GM10847 (cell line): ENCODE data around the gene SORCS2.

Experiments
- POLR2A ChIP-seq: IDR thresholded peaks from 2 replicates; pipeline ENCODE4 v1.6.1; 2011; ENCODE audit not compliant: insufficient read length; ENCODE audit errors: extremely low read depth

The SORCS2 gene

DNA sequence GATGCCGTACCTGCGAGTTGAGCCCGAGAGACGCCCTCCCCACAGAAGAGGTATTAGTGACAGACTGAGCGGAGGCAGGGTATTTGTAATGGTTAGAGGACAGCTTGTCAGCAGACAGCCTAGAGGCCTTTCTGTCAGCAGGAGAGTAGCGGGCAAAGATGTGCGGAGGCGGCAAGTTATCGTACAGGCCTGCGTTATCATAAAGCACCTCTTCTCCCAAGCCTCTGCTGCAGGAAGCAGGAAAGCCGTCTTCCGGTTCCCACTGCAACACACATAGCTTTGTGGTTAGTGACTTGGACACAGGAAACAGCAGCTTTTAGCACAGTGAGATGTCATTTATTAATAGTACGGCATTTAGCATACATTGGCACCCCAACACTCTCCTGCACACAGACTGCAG is 589.0 kb downstream of the SORCS2 start:
- TF ChIP-seq POLR2A, result no peak

DNA sequence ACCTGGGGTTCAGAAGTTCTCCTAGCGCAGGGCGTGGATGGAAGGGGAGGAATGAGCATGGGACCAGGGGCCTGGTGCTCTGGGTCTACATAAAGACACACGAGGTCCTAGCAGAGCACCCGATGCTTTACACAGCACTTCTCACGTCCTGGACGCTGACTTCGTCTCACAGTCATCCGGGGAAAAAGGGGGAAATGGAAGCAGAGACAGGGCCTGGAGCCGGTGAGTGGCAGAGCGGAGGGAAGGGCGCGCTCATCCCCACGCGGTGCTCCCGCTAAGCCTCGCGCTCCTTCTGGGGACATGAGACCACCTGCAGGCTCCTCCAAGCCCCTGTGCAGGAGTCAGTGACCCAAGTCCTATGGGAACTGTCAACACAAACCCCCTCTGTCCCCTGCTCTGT is 589.7 kb downstream of the SORCS2 start:
- TF ChIP-seq POLR2A, result no peak

DNA sequence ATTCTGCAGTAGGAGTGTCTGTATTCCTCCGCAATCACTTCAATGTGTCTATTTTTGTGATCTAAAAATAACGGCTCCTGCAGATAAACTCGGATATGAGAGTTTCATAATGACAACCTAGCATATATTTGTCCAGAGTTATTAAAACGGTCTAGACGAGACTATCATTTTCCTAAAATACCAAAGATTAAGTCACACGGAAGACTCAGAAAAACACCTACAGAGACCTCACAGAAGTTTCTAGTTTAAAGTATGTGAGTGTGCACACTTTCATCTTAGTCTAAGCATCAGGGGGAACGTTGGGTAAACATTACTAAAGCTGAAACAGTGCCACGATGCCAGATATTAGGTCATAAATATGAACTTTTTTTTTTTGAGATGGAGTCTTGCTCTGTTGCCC is 590.4 kb downstream of the SORCS2 start:
- TF ChIP-seq POLR2A, result no peak

DNA sequence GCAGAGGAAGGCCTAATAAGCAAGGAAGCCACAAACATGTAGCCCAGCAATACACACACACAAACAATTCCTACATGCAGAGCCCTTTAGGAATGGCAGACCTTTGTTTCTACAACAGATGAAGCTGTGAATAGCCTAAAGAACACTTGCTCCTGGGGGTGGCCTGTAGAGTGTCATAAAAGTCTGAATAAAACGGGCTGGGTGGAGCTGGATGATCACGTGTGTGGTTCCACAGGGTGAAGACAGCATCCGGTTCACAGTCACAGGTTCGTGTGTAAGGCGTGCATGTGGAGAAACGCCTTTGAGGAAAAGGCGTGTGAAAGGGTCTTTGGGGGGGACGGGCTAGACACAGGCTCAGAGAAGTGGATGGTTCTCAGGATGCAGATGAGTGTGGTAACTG is 591.2 kb downstream of the SORCS2 start:
- no peak for TF ChIP-seq POLR2A

DNA sequence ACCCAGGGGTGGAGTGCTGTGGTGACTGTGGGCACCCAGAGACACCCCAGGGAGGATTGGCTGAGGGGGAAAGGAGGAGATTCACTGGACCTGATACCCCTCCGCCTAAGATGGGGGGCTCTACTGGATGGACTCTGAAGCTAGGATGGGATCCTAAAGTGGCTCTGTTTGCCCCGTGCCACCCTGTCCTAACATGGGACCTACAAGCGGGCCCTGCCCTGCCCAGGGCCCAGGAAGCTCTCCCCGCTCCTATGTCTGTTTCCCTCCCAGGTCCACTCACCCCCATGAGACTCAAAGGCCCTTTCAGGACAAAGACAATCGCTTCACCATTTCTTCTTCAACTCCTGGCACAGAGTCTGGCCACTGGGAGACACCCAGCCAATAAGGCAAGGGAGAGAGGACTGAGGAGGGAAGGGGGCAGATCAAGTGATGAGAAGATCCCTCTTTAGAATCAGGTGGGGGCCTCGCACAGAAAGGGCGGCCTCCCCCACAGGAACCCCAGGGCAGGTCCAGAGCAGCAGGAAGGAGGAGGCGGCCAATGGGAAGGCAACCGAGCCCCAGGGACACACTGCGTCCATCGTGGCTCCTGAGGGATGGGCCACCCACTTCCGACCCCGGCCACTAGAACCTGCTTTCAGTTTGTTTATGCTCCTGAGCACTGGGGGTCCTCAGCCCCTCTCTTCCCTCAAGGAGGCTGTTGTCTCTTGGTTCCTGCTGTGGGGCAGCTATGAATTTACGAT is 592.0 kb downstream of the SORCS2 start:
- TF ChIP-seq POLR2A, result no peak

DNA sequence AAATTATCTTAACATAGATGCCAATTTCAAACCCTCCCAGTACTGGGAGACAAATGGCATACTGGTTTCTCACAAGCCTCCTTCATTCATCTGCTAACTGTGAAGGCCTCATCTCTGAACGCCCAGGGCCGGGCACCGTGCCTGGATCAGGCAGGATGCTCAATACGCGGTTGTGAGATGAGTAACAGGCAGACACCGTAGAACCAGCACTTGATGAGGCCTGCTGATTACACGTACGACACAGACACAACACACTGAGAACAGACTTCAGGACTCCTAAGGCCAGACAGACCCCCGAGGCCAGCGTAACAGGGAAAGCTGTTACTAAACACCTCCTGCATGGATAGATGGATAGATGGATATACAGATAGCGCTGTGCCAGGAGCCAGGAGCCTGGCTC is 592.7 kb downstream of the SORCS2 start:
- TF ChIP-seq POLR2A, result no peak

DNA sequence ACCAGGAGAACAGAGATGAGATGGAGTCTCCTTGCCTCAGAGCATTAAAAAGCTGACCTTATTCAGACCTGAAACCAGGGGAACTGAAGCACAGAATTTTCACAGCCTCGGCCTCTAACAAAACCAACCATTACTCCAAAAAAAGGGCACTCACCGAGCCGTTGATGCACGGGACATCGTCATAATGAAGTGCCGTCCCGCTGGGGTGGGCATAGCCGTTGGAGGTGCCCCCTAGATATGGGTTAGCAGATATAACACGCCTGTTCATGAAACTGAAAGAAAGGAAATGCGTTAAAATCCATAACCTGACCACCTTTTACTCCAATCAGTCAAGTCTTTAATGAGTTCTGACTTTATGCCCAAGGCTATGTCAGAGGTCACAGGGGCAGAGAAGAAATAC is 593.7 kb downstream of the SORCS2 start:
- no peak for TF ChIP-seq POLR2A

DNA sequence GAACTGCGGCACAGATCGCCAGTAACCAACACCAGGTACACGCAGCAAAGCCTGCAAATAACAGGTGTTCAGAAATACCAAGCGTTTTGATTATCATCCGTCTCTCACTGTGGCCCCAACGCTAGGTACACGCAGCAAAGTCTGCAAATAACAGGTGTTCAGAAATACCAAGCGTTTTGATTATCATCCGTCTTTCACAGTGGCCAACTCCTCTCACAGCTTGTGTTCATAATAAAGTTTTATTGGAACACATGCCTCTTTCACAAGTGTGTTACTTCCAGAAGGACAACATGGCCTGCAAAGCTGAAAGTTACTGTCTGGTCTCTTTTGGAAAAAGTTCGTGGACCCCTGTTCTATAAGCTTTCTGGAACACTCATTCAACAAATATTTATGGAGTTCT is 594.2 kb downstream of the SORCS2 start:
- no peak for TF ChIP-seq POLR2A

DNA sequence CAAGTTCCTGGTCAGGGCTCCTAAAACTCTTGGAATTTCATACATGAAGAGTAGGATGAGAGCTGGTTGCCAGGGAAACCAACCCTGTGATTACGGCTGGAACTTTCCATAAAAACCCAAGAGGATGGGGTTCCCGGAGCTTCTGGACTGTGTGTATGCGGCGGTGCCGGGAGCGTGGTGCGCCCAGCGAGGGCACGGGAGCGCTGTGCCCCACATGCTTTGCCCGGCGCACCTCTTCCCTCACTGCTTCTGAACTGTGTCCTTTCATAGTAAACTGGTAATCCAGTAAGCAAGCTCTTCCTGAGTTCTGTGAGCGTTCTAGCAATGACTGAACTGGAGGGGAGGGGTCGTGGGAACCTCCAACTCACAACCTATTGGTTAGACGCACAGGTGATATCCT is 594.7 kb downstream of the SORCS2 start:
- TF ChIP-seq POLR2A, result no peak

DNA sequence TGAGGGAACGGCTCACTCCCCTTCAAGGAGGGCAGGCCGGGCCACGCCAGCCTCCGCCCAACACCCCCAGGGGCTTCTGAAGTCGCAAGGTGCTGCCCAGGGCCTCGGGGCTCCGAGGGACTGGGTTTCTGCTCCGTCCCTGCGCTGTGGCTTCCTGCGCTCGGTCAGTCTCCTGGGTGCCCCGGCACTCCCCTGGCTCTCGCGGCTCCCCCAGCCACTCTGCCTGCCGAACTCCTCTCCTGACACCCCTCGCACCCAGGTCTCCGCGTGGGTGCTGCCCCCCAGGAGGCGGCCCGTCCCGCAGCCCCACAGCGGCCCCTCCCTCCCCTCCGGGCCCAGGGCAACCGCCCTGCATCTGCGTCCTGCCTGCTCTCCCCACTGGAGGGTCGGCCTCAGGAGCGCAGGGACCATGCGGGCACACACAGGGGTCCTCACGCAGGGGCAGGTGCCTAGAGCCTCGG is 595.4 kb downstream of the SORCS2 start:
- no peak for TF ChIP-seq POLR2A

DNA sequence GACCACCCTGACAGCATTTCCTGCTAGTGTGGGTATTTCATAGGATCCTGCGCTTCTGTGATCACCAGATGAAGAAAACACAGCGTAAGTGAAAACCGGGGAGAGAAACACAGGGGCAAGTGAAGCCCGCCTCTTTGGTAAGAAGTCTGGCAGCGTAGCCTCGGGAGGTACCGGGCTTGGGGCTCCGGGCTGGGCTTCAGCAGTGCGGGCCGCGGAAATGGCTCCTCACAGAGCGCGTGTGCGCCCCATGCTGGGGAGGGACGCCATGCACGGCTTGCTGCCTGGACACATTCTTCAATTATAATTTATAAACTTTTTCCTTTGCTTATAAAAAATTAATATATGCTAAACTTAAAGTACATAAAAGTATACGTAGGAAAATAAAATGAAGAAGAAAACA is 595.9 kb downstream of the SORCS2 start:
- TF ChIP-seq POLR2A, result no peak

DNA sequence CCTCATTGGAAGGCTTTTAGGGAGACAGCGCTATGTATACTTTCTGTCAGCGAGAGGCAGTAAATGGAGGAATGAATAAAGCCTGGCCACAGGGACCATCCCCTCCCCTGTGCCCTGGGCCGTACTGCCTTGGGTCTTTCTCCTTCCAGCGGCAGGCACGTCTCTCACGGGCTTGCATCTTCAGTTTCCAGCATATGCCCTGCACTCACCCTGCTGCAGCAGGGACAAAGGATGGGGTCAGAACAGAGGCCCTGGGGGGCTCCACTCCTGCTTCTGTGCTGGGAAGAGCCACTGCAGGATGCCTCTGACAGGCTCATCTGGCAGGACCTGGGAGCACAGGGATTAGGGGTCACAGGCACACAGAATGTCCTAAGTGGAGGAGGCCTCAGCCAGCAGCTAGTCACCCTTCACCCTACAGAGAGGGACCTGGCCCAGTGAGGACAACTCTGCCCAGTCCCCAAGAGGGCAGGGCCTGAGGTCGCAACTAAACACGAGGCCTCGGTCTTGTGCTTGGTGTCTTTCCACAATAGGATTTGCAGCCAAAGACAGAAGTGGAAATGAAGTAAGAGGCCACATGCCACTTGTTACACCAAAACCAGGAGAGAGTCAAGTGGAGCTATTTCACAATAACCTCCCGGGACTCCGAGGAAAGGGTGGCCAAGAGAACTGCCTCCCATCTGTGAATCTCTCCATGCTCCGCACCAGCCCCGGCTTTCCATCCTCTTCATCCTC is 596.5 kb downstream of the SORCS2 start:
- TF ChIP-seq POLR2A, result no peak

DNA sequence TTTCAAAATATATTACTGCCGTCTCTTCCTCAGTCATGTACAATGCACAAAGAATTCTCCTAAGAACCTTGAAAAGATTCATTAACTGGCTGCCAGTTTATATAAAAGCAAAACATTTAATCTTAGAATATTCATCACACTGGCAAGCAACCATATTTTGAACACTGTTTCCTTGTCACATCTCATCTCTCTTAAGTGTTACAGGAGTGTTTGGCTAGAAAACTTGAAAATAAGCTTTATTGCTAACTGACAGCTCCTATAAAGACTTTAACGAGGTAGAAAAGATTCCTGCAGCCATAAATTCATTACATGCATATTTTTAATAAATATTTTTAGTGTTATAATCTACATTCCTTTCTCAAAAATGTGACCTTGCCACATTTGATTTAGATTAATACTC is 597.7 kb downstream of the SORCS2 start:
- TF ChIP-seq POLR2A, result no peak

DNA sequence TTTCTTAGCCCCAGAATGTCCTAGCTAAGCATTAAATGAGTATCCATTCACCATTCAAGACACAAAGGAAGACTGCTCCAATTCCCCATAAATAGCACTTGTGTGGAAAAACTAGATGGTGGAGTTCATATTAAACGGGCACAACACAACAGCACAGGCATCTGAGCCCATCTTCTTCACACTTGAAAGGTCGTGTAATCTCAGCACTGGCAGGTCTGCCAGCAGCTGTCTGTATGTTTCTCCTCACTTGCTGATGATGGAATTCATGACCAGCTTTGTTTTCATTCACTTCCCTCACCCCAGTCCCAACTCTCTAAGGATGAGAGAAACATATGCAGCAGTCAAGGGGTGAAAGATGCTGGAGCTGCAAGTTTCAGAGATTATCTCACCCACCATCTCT is 598.7 kb downstream of the SORCS2 start:
- TF ChIP-seq POLR2A, result no peak
